GM23338 (cell line): ENCODE measurements around the gene ROPN1L. TPM values are rescaled to one million over a fixed set of nuclear protein-coding genes. Genes with fewer than 3 reads are reported as not detected.
"Not testable (repeated sequence)": the region's sequence is repeated elsewhere in the genome, so short reads cannot be mapped to it uniquely, and the experiment has no call there.

ENCODE experiments used
- ATAC-seq: fragments of 200-7000 bp; cut with Tn5 transposase; 3 replicates; pipeline ENCODE4 v1.9.1; 2020
- DNase-seq: peaks from one replicate; pipeline ENCODE4 v3.0.0-alpha.2; 2015; ENCODE audit warnings: low spot score
- H2AFZ ChIP-seq: fragments of 200-600 bp; sonication (generic); 2 replicates; pipeline ENCODE4 v1.8.0; 2016; ENCODE audit warnings: antibody characterized with exemption, mild to moderate bottlenecking, moderate library complexity
- H3F3A ChIP-seq: fragments of 200-600 bp; sonication (generic); replicated peaks from 2 replicates; pipeline ENCODE4 v1.8.0; 2017; ENCODE audit warnings: antibody characterized with exemption, mixed run types, low read depth
- H3K27ac ChIP-seq: fragments of 200-600 bp; sonication (generic); 2 replicates; pipeline ENCODE4 v1.6.1; 2016; ENCODE audit warnings: low read depth
- H3K27me3 ChIP-seq: fragments of 200-600 bp; sonication (generic); 2 replicates; pipeline ENCODE4 v1.8.0; 2016; ENCODE audit warnings: mild to moderate bottlenecking, mixed run types, moderate library complexity; ENCODE audit not compliant: insufficient read depth
- H3K36me3 ChIP-seq: fragments of 200-600 bp; sonication (generic); 2 replicates; pipeline ENCODE4 v1.8.0; 2016; ENCODE audit warnings: mild to moderate bottlenecking; ENCODE audit not compliant: insufficient read depth
- H3K4me1 ChIP-seq: fragments of 200-600 bp; sonication (generic); 2 replicates; pipeline ENCODE4 v1.8.0; 2016; ENCODE audit warnings: mild to moderate bottlenecking, moderate library complexity; ENCODE audit not compliant: insufficient read depth
- H3K4me2 ChIP-seq: fragments of 200-600 bp; sonication (generic); 2 replicates; pipeline ENCODE4 v1.7.1; 2017; ENCODE audit warnings: mixed run types
- H3K4me3 ChIP-seq: fragments of 200-600 bp; sonication (generic); 2 replicates; pipeline ENCODE4 v1.6.1; 2016; ENCODE audit warnings: mixed run types
- H3K79me2 ChIP-seq: fragments of 200-600 bp; sonication (generic); replicated peaks from 2 replicates; pipeline ENCODE4 v1.8.0; 2017; ENCODE audit warnings: mild to moderate bottlenecking; ENCODE audit not compliant: insufficient read depth
- H3K9me2 ChIP-seq: fragments of 200-600 bp; sonication (generic); 2 replicates; pipeline ENCODE4 v1.8.0; 2017; ENCODE audit not compliant: insufficient read depth
- H4K20me1 ChIP-seq: fragments of 200-600 bp; sonication (generic); replicated peaks from 2 replicates; pipeline ENCODE4 v1.8.0; 2017; ENCODE audit warnings: mild to moderate bottlenecking; ENCODE audit not compliant: insufficient read depth
- H3K27ac Mint-ChIP-seq: 2 replicates; pipeline ENCODE4 v1.8.0; 2020; ENCODE audit warnings: inconsistent platforms, mild to moderate bottlenecking, moderate library complexity, mixed read lengths
- H3K27me3 Mint-ChIP-seq: 3 replicates; pipeline ENCODE4 v1.8.0; 2022; ENCODE audit warnings: low read depth, mild to moderate bottlenecking, moderate library complexity, mixed read lengths, inconsistent platforms; ENCODE audit not compliant: insufficient read depth, poor library complexity
- H3K36me3 Mint-ChIP-seq: 3 replicates; pipeline ENCODE4 v1.8.0; 2021; ENCODE audit warnings: low read depth, mild to moderate bottlenecking, inconsistent platforms, moderate library complexity, mixed read lengths
- H3K4me1 Mint-ChIP-seq: 3 replicates; pipeline ENCODE4 v1.8.0; 2020; ENCODE audit warnings: mild to moderate bottlenecking, inconsistent platforms, mixed read lengths
- H3K4me3 Mint-ChIP-seq: 3 replicates; pipeline ENCODE4 v1.8.0; 2021; ENCODE audit warnings: moderate library complexity, mild to moderate bottlenecking, inconsistent platforms, mixed read lengths
- H3K9me3 Mint-ChIP-seq: 3 replicates; pipeline ENCODE4 v1.8.0; 2020; ENCODE audit warnings: moderate library complexity, mild to moderate bottlenecking, inconsistent platforms, mixed read lengths
- CREB1 ChIP-seq: fragments of 250-450 bp; sonication (Bioruptor Pico); IDR thresholded peaks from 2 replicates; pipeline ENCODE4 v1.5.0; 2020; ENCODE audit warnings: low read depth, mild to moderate bottlenecking, moderate library complexity
- EZH2 ChIP-seq: fragments of 200-600 bp; sonication (generic); IDR thresholded peaks from one replicate; pipeline ENCODE4 v1.8.0; 2017; ENCODE audit warnings: antibody characterized with exemption, mild to moderate bottlenecking, low read depth; ENCODE audit not compliant: unreplicated experiment
- EZH2phosphoT487 ChIP-seq: fragments of 200-600 bp; sonication (generic); IDR thresholded peaks from one replicate; pipeline ENCODE4 v1.8.1; 2018; ENCODE audit warnings: antibody characterized with exemption; ENCODE audit not compliant: unreplicated experiment
- JUNB ChIP-seq: IDR thresholded peaks from one replicate; pipeline ENCODE4 v1.6.1; 2016; ENCODE audit warnings: antibody characterized with exemption; ENCODE audit not compliant: unreplicated experiment
- POLR2AphosphoS5 ChIP-seq: IDR thresholded peaks from 2 replicates; pipeline ENCODE4 v1.6.1; 2016; ENCODE audit warnings: antibody characterized with exemption, low read depth
- polyA plus RNA-seq: library from polyadenylated mRNA; unstranded; fragments of >200 nt; fragmentation: Nextera tagmentation; extraction: Ambion mirVana; gene quantifications from 2 replicates; pipeline ENCODE4 v1.2.1, GENCODE V29; 2016
- total RNA-seq: library from RNA; depleted of rRNA; stranded (reverse); fragments of >200 nt; shearing (Covaris generic); gene quantifications from 2 replicates; pipeline ENCODE4 v1.2.3, GENCODE V29; 2014
- TF ChIP-seq, protein P1 (sequence below), 2 experiments: fragments of 200-600 bp in 1 of 2; sonication (generic) in 1 of 2; conservative IDR thresholded peaks; 2 replicates each; pipeline versions ENCODE4 v1.5.1 to v1.6.1; 2016 to 2017; ENCODE audit warnings: antibody characterized with exemption in 2 of 2, low read depth in 2 of 2, mild to moderate bottlenecking in 2 of 2, moderate library complexity in 1 of 2

ROPN1L gene
- total and polyA plus RNA-seq, 2 experiments from 2014 or later: 0.57 TPM; not detected in 1

GRCh38 chr5:10494497-10494896 is 52.8 kb downstream of the ROPN1L start:
- H3F3A ChIP-seq, H2AFZ ChIP-seq, H3K27ac ChIP-seq, H3K4me2 ChIP-seq, ATAC-seq, H3K27me3 Mint-ChIP-seq, H3K79me2 ChIP-seq, H3K27me3 ChIP-seq, H3K9me2 ChIP-seq, H3K36me3 ChIP-seq, H3K4me3 Mint-ChIP-seq, H3K4me3 ChIP-seq, H3K27ac Mint-ChIP-seq, H4K20me1 ChIP-seq, DNase-seq: not testable (repeated sequence)
- Mint-ChIP-seq H3K4me1 (peaks cover 13% of the 10 kb centered on the region), H3K9me3 (peaks cover 31% of the 10 kb centered on the region), H3K36me3 (peaks cover 19% of the 10 kb centered on the region)
- H3K4me1 ChIP-seq: peaks cover 11% of the 10 kb centered on the region; the same call in 1 of the 2 replicates

DNA sequence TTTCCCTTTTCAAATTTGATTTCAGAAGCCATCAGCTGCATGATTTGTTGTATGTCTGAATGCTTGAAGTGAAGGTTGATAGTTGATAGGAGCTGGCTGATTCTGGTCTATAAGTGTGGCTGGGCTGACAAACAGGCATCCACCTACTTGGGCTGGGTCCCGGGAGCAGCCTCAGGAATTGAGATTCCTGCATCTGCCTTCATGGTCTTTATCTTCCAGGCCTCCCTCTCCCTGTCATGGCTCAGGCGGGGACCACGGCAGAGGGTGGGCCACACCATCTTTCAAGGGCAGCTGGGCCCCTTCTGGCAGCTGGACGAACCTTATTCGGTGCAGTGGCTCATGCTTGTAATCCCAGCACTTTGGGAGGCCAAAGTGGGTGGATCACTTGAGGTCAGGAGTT is 55.9 kb downstream of the ROPN1L start:
- Mint-ChIP-seq H3K4me1 (peaks cover 11% of the 10 kb centered on the region), H3K4me3 (no peak overlapping the region), H3K36me3 (peaks cover 19% of the 10 kb centered on the region), H3K27me3 (peaks cover 3% of the 10 kb centered on the region), H3K9me3 (peaks cover 27% of the 10 kb centered on the region), H3K27ac (no peak overlapping the region)
- no peak for TF ChIP-seq EZH2
- no peak for TF ChIP-seq POLR2AphosphoS5
- no peak for TF ChIP-seq JUNB
- TF ChIP-seq CREB1 (CRISPR knock-in tag): no peak
- TF ChIP-seq, protein P1, sequence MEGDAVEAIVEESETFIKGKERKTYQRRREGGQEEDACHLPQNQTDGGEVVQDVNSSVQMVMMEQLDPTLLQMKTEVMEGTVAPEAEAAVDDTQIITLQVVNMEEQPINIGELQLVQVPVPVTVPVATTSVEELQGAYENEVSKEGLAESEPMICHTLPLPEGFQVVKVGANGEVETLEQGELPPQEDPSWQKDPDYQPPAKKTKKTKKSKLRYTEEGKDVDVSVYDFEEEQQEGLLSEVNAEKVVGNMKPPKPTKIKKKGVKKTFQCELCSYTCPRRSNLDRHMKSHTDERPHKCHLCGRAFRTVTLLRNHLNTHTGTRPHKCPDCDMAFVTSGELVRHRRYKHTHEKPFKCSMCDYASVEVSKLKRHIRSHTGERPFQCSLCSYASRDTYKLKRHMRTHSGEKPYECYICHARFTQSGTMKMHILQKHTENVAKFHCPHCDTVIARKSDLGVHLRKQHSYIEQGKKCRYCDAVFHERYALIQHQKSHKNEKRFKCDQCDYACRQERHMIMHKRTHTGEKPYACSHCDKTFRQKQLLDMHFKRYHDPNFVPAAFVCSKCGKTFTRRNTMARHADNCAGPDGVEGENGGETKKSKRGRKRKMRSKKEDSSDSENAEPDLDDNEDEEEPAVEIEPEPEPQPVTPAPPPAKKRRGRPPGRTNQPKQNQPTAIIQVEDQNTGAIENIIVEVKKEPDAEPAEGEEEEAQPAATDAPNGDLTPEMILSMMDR (conservative IDR thresholded peaks at IDR 0.05; ENCODE audit: low read depth in 2 of 2): no peak
- H3K9me2 ChIP-seq: no peaks in the 10 kb centered on the region
- no peak overlapping the region for H3K4me3 ChIP-seq
- H2AFZ ChIP-seq: no peak overlapping the region
- no peaks in the 10 kb centered on the region; the same call in 1 of the 2 replicates for H3K36me3 ChIP-seq
- no peak overlapping the region for H3K4me2 ChIP-seq
- H3K79me2 ChIP-seq: no peaks in the 10 kb centered on the region
- no peaks in the 10 kb centered on the region for H4K20me1 ChIP-seq
- H3K4me1 ChIP-seq: no peaks in the 10 kb centered on the region
- H3F3A ChIP-seq: no peaks in the 10 kb centered on the region
- H3K27ac ChIP-seq: no peak overlapping the region
- ATAC-seq (no peak), DNase-seq (no peak)
- no peaks in the 10 kb centered on the region for H3K27me3 ChIP-seq

- peaks cover 3% of the 10 kb centered on the region for H3K27me3 Mint-ChIP-seq
- H3K27ac Mint-ChIP-seq: no peak overlapping the region
- Histone ChIP-seq H3K27ac (no peak overlapping the region), H3K36me3 (no peaks in the 10 kb centered on the region; the same call in 1 of the 2 replicates), H3K4me2 (no peak overlapping the region), H3K27me3 (no peaks in the 10 kb centered on the region), H3K9me2 (no peaks in the 10 kb centered on the region), H3F3A (no peaks in the 10 kb centered on the region), H4K20me1 (no peaks in the 10 kb centered on the region), H3K79me2 (no peaks in the 10 kb centered on the region), H3K4me1 (no peaks in the 10 kb centered on the region), H2AFZ (peak overlapping the region; percentile 84), H3K4me3 (no peak overlapping the region)
- peaks cover 25% of the 10 kb centered on the region for H3K9me3 Mint-ChIP-seq
- DNase-seq: peak; percentile 72
- no peak overlapping the region for H3K4me3 Mint-ChIP-seq
- peak; percentile 76 for ATAC-seq
- TF ChIP-seq EZH2phosphoT487: no peak
- TF ChIP-seq, protein P1 (conservative IDR thresholded peaks at IDR 0.05; ENCODE audit: low read depth in 2 of 2): peak; percentile 51 to 62
- peaks cover 15% of the 10 kb centered on the region for H3K4me1 Mint-ChIP-seq
- peaks cover 19% of the 10 kb centered on the region for H3K36me3 Mint-ChIP-seq
Measured at GRCh38 chr5:10498350-10498749, 56.7 kb downstream of the ROPN1L start.
